BLaER1 treated with 17β-estradiol and CSF1 and Interleukin-3, amounts not matched to agents 10 nM and 100 nM (cell line): ENCODE results near the gene TRPT1.

Experiments
- H3K27ac ChIP-seq, 11 experiments: shearing (Covaris generic); formaldehyde crosslinking; 2 replicates each; pipeline ENCODE4 v1.8.1; 2022
- H3K27me3 ChIP-seq, 11 experiments: shearing (Covaris generic); formaldehyde crosslinking; 2 replicates each; pipeline ENCODE4 v1.8.1; 2022
- H3K36me3 ChIP-seq, 11 experiments: shearing (Covaris generic); formaldehyde crosslinking; 2 replicates each; pipeline ENCODE4 v1.8.1; 2022
- H3K4me1 ChIP-seq, 10 experiments: shearing (Covaris generic); formaldehyde crosslinking; 2 replicates each; pipeline ENCODE4 v1.8.1; 2022
- H3K4me2 ChIP-seq, 11 experiments: shearing (Covaris generic); formaldehyde crosslinking; 2 replicates each; pipeline ENCODE4 v1.8.1; 2022
- H3K4me3 ChIP-seq, 10 experiments: shearing (Covaris generic); formaldehyde crosslinking; 2 replicates each; pipeline ENCODE4 v1.8.1; 2022
- H3K9ac ChIP-seq, 11 experiments: shearing (Covaris generic); formaldehyde crosslinking; 2 replicates each; pipeline ENCODE4 v1.8.1; 2022
- H3K9me3 ChIP-seq, 11 experiments: shearing (Covaris generic); formaldehyde crosslinking; replicated peaks in 1 of 11; 2 replicates each; pipeline ENCODE4 v1.8.1; 2022
- H4K20me1 ChIP-seq, 11 experiments: shearing (Covaris generic); formaldehyde crosslinking; 2 replicates each; pipeline ENCODE4 v1.8.1; 2022
- Cebpa-rat ChIP-seq, 11 experiments: shearing (Covaris generic); IDR thresholded peaks; 2 replicates each; pipeline ENCODE4 v1.8.1; 2022

The TRPT1 gene

GRCh38 chr11:64244107-64244506 lies 18.1 kb upstream of the TRPT1 start:
- Histone ChIP-seq H3K9me3 (no peaks in the 10 kb centered on the region), H3K36me3 (peaks cover 13 to 33% (median 22%) of the 10 kb centered on the region in 11 experiments), H3K4me2 (peak overlapping the region; percentile 91 to 100 (median 98)), H3K27ac (peak overlapping the region in 7 of 11 experiments; percentile 1 to 95 (median 30); a peak in 7 of 22 replicates), H3K4me1 (peaks cover 55 to 73% (median 71%) of the 10 kb centered on the region in 10 experiments), H4K20me1 (peaks cover 7 to 45% (median 36%) of the 10 kb centered on the region in 11 experiments; a peak in 21 of 22 replicates), H3K4me3 (peak overlapping the region in 9 of 10 experiments; percentile 24 to 99 (median 97); a peak in 15 of 20 replicates), H3K9ac (peak overlapping the region; percentile 28 to 97 (median 91); a peak in 19 of 22 replicates), H3K27me3 (no peaks in the 10 kb centered on the region)
- TF ChIP-seq Cebpa-rat (IDR thresholded peaks at IDR 0.05): no peak

GRCh38 chr11:64243236-64243854 lies 17.4 kb upstream of the TRPT1 start:
- peak overlapping the region; percentile 28 to 97 (median 91); a peak in 20 of 22 replicates for H3K9ac ChIP-seq
- TF ChIP-seq Cebpa-rat (IDR thresholded peaks at IDR 0.05): no peak
- no peaks in the 10 kb centered on the region for H3K9me3 ChIP-seq
- peaks cover 15 to 41% (median 26%) of the 10 kb centered on the region in 11 experiments for H3K36me3 ChIP-seq
- peaks cover 62 to 73% (median 71%) of the 10 kb centered on the region in 10 experiments for H3K4me1 ChIP-seq
- H4K20me1 ChIP-seq: peaks cover 7 to 45% (median 36%) of the 10 kb centered on the region in 11 experiments; a peak in 21 of 22 replicates
- no peaks in the 10 kb centered on the region for H3K27me3 ChIP-seq
- H3K4me2 ChIP-seq: peak overlapping the region; percentile 91 to 100 (median 98)
- H3K4me3 ChIP-seq: peak overlapping the region; percentile 24 to 99 (median 97); a peak in 14 of 20 replicates
- H3K27ac ChIP-seq: peak overlapping the region in 7 of 11 experiments; percentile 1 to 95 (median 47); a peak in 6 of 22 replicates

GRCh38 chr11:64241491-64242374 lies 15.7 kb upstream of the TRPT1 start:
- Histone ChIP-seq H3K4me2 (peak overlapping the region; percentile 91 to 100 (median 98)), H3K27ac (peak overlapping the region; percentile 42 to 96 (median 92)), H3K9ac (peak overlapping the region; percentile 85 to 97 (median 90)), H3K27me3 (no peaks in the 10 kb centered on the region), H3K36me3 (peaks cover 28 to 57% (median 42%) of the 10 kb centered on the region in 11 experiments), H4K20me1 (peaks cover 7 to 45% (median 36%) of the 10 kb centered on the region in 11 experiments; a peak in 21 of 22 replicates), H3K4me1 (peaks cover 70 to 74% (median 71%) of the 10 kb centered on the region in 10 experiments), H3K9me3 (no peaks in the 10 kb centered on the region), H3K4me3 (peak overlapping the region; percentile 81 to 99 (median 97))
- no peak for TF ChIP-seq Cebpa-rat (IDR thresholded peaks at IDR 0.05)

DNA sequence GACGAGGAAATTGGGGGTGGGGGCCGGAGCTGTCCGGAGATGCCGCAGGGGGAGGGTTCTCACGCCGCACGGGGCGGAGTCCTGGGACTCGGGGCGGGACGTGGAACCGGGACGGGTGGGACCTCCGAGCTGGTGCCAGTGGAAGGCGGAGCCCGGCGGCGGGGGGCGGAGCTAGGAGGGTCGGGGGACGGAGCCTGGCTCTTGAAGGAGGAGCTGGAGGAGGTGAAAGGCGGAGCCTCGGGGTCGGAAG lies 15.2 kb upstream of the TRPT1 start:
- Histone ChIP-seq H3K36me3 (peaks cover 28 to 58% (median 42%) of the 10 kb centered on the region in 11 experiments), H3K4me1 (peaks cover 70 to 77% (median 75%) of the 10 kb centered on the region in 10 experiments), H3K27ac (peak overlapping the region; percentile 85 to 96 (median 93)), H3K4me3 (peak overlapping the region; percentile 81 to 99 (median 97)), H3K27me3 (no peaks in the 10 kb centered on the region), H3K9ac (peak overlapping the region; percentile 85 to 97 (median 88)), H3K9me3 (no peaks in the 10 kb centered on the region), H3K4me2 (peak overlapping the region; percentile 81 to 99 (median 97); a peak in 20 of 22 replicates), H4K20me1 (peaks cover 8 to 45% (median 36%) of the 10 kb centered on the region in 11 experiments; a peak in 21 of 22 replicates)
- TF ChIP-seq Cebpa-rat (IDR thresholded peaks at IDR 0.05): no peak

DNA sequence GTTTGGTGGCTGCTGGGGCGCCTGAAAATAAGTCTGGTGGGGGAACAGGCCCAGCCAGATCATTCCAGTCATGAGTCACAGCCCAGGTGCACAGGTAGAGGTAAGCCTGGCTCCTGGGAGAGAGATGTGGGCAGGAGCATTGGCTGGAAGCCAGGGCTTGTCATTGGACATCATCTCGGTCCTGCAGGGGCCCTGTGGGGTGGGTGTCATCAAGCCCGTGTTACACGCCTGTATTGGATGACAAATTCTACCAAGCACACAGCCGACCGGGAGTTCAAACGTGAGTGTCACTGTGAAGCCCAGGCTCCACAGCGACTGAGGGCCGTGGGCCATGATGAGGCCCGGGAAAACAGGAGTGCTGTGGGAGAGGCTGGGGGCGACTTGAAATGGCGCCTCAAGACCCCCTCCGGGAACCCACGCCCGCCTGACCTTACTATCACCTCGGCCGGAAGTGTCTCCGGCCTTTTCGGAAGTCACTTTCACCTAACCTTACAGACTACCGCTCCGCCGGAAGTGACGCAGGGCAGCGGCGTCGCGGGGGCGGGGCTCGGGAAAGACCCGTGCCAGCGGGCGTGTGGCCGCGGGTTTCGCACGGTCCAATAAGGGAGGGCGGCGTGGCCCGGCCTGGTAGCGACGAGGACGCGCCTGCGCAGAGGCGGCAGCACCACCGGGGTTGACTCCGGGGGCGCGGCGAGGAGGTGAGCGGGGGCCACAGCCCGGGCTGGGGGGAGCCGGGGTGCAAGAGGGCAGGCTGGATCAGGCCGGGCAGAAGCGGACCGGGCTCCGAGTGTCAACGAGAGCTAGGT lies 14.7 kb upstream of the TRPT1 start, which contains the start of gene FKBP2:
TSS of gene FKBP2 (plus strand) at position 661 of the 806 bp plus-strand sequence. CDS start 1,293 bp downstream, outside the sequence.
- Histone ChIP-seq H3K36me3 (peaks cover 28 to 64% (median 42%) of the 10 kb centered on the region in 11 experiments), H3K4me2 (peak within 1 kb of the TSS; percentile 91 to 100 (median 99)), H3K9me3 (no peaks in the 10 kb centered on the region), H3K4me1 (peaks cover 74 to 82% (median 80%) of the 10 kb centered on the region in 10 experiments), H3K27me3 (no peaks in the 10 kb centered on the region), H3K4me3 (peak within 1 kb of the TSS; percentile 81 to 99 (median 97)), H4K20me1 (peaks cover 13 to 47% (median 38%) of the 10 kb centered on the region in 11 experiments; a peak in 21 of 22 replicates), H3K9ac (peak within 1 kb of the TSS; percentile 85 to 97 (median 90)), H3K27ac (peak within 1 kb of the TSS; percentile 85 to 96 (median 93))
- TF ChIP-seq Cebpa-rat (IDR thresholded peaks at IDR 0.05): no peak

GRCh38 chr11:64239662-64240434 lies 13.9 kb upstream of the TRPT1 start:
- H3K4me2 ChIP-seq: peak overlapping the region; percentile 81 to 99 (median 96)

DNA sequence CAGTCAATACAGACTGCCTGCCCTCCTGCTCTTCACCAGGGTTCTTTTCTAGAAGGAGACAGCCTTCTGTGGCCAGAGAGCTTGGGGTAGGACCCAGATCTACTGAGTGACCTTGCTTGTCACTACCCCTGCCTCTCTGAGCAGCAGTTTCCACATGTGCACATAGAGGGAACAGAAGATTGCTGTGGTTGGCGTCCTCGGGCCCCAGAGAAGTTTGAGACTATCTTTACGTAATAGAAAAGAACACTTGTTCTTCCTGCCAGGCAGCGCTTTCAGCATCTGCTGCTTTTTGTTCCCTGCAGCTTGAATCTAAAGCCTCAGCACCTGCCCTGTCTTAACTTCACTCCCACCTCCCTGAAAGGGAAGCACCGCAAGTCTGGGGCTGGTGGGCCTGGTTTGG lies 13.0 kb upstream of the TRPT1 start:
- Histone ChIP-seq H3K4me2 (peak overlapping the region in 9 of 11 experiments; percentile 36 to 99 (median 97); a peak in 13 of 22 replicates), H3K4me3 (no peak overlapping the region), H3K27me3 (no peaks in the 10 kb centered on the region), H3K4me1 (peaks cover 71 to 78% (median 77%) of the 10 kb centered on the region in 10 experiments), H4K20me1 (peaks cover 14 to 38% (median 28%) of the 10 kb centered on the region in 11 experiments; a peak in 21 of 22 replicates), H3K27ac (peak overlapping the region in 9 of 11 experiments; percentile 8 to 96 (median 52); a peak in 14 of 22 replicates), H3K36me3 (peaks cover 23 to 53% (median 36%) of the 10 kb centered on the region in 11 experiments), H3K9ac (peak overlapping the region in 9 of 11 experiments; percentile 26 to 95 (median 55); a peak in 13 of 22 replicates), H3K9me3 (no peaks in the 10 kb centered on the region)
- no peak for TF ChIP-seq Cebpa-rat (IDR thresholded peaks at IDR 0.05)

More at GRCh38 chr11:64239662-64240434, 13.9 kb upstream of the TRPT1 start:
- Histone ChIP-seq H3K4me1 (peaks cover 78 to 85% (median 84%) of the 10 kb centered on the region in 10 experiments), H3K27ac (peak overlapping the region; percentile 85 to 96 (median 93)), H3K9ac (peak overlapping the region; percentile 85 to 97 (median 88)), H3K27me3 (no peaks in the 10 kb centered on the region), H3K36me3 (peaks cover 28 to 62% (median 42%) of the 10 kb centered on the region in 11 experiments), H3K4me3 (peak overlapping the region; percentile 81 to 99 (median 97)), H4K20me1 (peaks cover 18 to 45% (median 37%) of the 10 kb centered on the region in 11 experiments; a peak in 21 of 22 replicates), H3K9me3 (no peaks in the 10 kb centered on the region)
- TF ChIP-seq Cebpa-rat (IDR thresholded peaks at IDR 0.05): no peak
